HL-60 (cell line): Measurements from ENCODE around the gene GDPD4.

Experiments used
- CTCF ChIP-seq: IDR thresholded peaks from one replicate; pipeline ENCODE4 v1.5.1; 2011; ENCODE audit warnings: low read length, control low read depth, inconsistent platforms; ENCODE audit not compliant: insufficient read depth
- POLR2AphosphoS5 ChIP-seq: IDR thresholded peaks from 2 replicates; pipeline ENCODE4 v1.6.1; 2012; ENCODE audit warnings: low read depth
- SPI1 ChIP-seq: IDR thresholded peaks from 2 replicates; pipeline ENCODE4 v1.6.1; 2012; ENCODE audit warnings: low read depth, mild to moderate bottlenecking, borderline replicate concordance

GRCh38 chr11:77179681-77180080, 121.8 kb downstream of the GDPD4 start:
- TF ChIP-seq CTCF (no peak), POLR2AphosphoS5 (no peak), SPI1 (no peak)
